Measurements from ENCODE around the gene LCN15.

- TF ChIP-seq CTCF (IDR thresholded peaks at IDR 0.05), result no peak
- no peak for TF ChIP-seq POLR2AphosphoS5 (IDR thresholded peaks at IDR 0.05)
- no peak for TF ChIP-seq POLR2A (IDR thresholded peaks at IDR 0.05)
- TF ChIP-seq EP300 (IDR thresholded peaks at IDR 0.05), result no peak
Observed at GRCh38 chr9:136729144-136729543, 35.2 kb downstream of the LCN15 start.

Data from gastroesophageal sphincter (tissue), 3 donors.